Panc1 (cell line): Measurements from ENCODE around the gene CEP78.
"Not testable (repeated sequence)": the region's sequence is repeated elsewhere in the genome, so short reads cannot be mapped to it uniquely, and the experiment has no call there.

Experiments
- CTCF ChIP-seq: fragments of 450-650 bp; IDR thresholded peaks from 2 replicates; pipeline ENCODE4 v1.5.1; 2017; ENCODE audit warnings: mild to moderate bottlenecking
- POLR2AphosphoS5 ChIP-seq: IDR thresholded peaks from 2 replicates; pipeline ENCODE4 v1.6.1; 2012; ENCODE audit warnings: mild to moderate bottlenecking, low read depth, low read length, moderate library complexity
- SIN3A ChIP-seq: IDR thresholded peaks from 2 replicates; pipeline ENCODE4 v1.6.1; 2012; ENCODE audit warnings: low read depth, mild to moderate bottlenecking, low read length, moderate library complexity, borderline replicate concordance; ENCODE audit not compliant: insufficient read depth
- TCF7L2 ChIP-seq: IDR thresholded peaks from 2 replicates; pipeline ENCODE4 v1.6.1; 2011; ENCODE audit warnings: mild to moderate bottlenecking, low read depth, low read length, inconsistent platforms

- TF ChIP-seq POLR2AphosphoS5, SIN3A, CTCF, TCF7L2: not testable (repeated sequence)
Measured at GRCh38 chr9:78221841-78222240, 14.0 kb upstream of the CEP78 start.
